HG02571 (cell line): Measurements from ENCODE around the gene AIF1.

Experiments
- ATAC-seq: cut with Tn5 transposase; IDR thresholded peaks from one replicate; pipeline ENCODE4 v1.9.1; 2021; ENCODE audit warnings: mild to moderate bottlenecking, moderate library complexity; ENCODE audit not compliant: unreplicated experiment

The AIF1 gene

DNA sequence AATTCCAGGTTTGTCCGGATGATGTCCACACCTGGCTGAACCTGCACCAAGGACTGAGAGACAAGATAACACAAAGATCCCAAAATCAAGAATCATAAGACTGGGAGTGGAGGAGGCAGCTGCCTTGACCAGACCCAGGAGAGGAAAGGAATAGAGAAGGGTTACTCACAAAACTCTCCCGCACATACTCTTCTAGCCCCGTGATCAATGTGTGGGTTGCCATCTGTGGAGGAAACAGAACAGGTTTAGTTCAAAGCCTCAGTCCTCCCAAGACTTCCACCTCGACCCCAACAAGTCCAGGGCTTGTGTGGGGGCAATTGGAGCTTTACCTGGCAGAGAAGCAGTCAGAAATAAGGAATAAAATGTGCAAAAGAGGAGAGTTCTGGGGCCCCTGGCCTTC is 26.3 kb downstream of the AIF1 start:
- ATAC-seq: no peak

GRCh38 chr6:31642798-31643570 is 27.9 kb downstream of the AIF1 start:
- no peak for ATAC-seq

- ATAC-seq: no peak
Observed at GRCh38 chr6:31643818-31644454, 28.9 kb downstream of the AIF1 start.

- ATAC-seq: no peak
Observed at GRCh38 chr6:31645325-31645724, 30.3 kb downstream of the AIF1 start.

- ATAC-seq: peak; percentile 19
Observed at GRCh38 chr6:31651602-31652191, 36.7 kb downstream of the AIF1 start.

GRCh38 chr6:31652925-31653724 is 38.1 kb downstream of the AIF1 start:
- peak; percentile 53 for ATAC-seq

- ATAC-seq: no peak
Observed at GRCh38 chr6:31654574-31655348, 39.7 kb downstream of the AIF1 start.

GRCh38 chr6:31655349-31656237 is 40.6 kb downstream of the AIF1 start, which contains the start of gene APOM:
Gene APOM (plus strand): TSS chr6:31655894. CDS start chr6:31655967, 73 bp downstream.
- no peak for ATAC-seq

- no peak for ATAC-seq
Observed at GRCh38 chr6:31657406-31658157, 42.5 kb downstream of the AIF1 start.

DNA sequence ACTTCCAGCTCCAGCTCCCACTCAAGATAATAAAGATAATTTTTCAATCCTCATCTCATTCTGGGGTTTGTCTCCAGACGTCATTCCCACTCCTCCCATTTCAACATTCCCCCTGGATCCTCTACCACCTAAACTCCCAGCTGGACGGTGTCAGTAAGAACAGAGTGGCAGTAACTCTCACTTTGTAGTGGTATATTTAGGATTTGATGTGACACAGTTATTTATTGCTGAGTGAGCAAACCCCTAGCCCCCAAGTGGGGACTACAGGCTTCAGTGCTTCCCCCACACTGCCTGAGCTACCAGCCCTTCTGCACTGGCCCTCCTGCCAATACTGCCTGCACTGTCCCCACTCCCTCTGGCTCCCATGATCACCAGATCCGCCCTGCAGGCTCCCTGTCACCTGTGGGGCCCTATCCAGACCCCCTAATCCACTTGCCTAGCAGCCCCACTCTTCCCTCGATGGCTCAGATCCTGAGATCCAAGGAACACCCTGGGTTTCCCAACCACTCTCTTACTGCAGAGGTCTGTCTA is 43.2 kb downstream of the AIF1 start:
- no peak for ATAC-seq

- no peak for ATAC-seq
Observed at GRCh38 chr6:31658983-31659648, 44.1 kb downstream of the AIF1 start.

DNA sequence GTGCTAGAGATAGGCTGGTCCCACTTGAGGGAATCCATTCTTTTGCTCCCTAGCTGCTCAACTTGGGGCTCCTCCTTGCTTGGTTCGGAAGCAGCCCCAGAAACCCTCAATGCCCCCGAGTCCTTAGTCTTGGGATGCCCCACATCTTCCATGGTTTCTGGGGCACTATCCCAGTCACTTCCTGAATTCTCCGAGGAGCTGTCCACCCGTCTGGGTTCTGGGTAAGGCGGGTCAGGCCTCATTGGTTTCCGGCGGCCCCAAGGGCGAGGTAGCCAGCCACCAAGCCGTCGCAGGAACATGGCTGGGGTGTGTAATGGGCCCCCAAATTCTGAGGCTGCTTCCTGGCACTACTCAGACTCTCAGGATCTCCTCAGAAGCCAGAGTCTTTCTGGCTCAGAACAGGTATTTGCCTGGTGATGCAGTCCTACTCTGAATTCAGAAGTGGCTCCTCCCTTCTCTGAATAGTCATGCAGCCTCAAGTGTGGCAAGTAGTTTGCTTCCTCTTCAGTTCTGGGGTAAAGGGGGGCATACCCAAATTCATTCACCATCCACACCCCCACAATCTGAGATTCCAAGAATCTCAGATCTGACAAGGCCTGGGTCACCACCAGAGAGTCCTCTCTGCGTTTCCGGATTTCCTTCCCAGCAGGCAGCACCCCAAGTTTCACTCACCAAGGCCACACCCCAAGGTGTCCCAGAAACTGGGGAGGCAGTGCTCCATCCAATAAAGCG is 44.8 kb downstream of the AIF1 start:
- ATAC-seq: no peak

GRCh38 chr6:31660381-31661261 is 45.6 kb downstream of the AIF1 start, which contains the start of gene C6orf47:
Gene C6orf47 (minus strand): TSS chr6:31660778. CDS start chr6:31659947, 831 bp downstream.
- peak; percentile 45 for ATAC-seq

DNA sequence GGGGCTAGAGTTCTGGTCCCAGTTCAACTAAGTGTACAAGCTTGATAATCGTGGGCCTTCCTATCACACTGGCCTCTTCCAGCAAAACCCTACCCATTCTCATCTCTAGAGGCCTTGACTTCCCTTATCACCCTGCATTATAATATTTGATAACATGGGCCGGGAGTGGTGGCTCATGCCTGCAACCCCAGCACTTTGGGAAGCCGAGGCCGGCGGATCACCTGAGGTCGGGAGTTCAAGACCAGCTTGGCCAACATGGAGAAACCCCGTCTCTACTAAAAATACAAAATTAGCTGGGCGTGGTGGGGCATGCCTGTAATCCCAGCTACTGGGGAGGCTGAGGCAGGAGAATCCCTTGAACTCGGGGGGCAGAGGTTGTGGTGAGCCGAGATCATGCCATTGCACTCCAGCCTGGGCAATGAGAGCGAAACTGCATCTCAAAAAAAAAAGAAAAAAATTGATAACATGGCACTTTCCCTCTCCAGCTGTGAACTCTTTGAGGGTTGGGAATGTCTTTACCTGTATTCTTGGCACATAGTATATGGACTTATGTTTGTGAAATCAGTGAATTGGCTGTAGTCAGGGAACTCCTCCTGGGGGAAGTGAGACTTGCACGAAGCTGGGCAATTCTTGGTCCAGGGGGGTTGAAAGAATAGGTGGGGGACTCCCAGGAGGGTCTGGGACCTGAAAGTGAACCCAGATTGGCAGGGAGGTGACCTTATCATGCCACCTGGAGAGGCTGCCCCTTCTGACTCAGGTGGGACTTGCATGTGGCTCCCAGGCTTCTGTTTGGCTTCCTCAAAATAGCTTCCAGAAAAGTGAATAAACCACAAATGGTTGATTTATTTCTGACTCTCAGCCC is 46.5 kb downstream of the AIF1 start:
- ATAC-seq: no peak

- no peak for ATAC-seq
Observed at GRCh38 chr6:31662124-31662723, 47.2 kb downstream of the AIF1 start.
